ENCODE measurements around the gene HEY2.

HEY2 gene

DNA sequence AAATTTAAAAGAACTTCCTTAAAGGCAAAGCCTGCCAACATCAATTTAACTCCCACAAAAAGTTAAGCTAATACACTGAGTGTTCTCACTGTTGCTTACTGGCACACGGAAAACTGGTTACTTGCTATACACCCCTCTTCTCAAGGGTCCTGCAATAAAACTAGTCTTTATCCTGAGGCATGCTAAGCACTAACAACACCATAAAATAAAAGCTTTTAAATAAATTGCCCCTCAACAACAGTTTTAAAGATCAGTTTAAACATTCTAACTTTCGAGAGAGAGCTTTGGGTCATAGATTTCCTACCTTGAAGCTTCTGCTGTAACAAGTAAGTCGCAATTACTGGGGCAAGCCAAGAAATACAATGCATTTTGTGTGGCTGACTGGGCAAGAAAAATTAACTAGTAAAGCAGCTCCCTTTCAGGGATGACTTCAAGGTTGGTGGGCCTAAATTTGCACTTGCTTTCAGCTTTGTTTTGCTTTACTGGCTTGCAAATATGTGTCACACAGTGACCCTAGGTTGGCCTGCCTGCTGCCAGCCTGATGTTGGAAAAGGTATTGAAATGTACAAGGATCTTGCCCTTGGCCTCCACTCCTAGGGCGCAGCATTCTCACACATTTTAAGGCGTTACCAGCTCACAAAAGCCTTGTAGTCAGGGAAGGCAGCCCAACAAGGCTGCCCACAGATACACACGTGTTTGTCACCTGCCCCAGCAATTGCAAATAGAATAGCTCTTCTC lies 4.0 kb upstream of the HEY2 start:
- Histone ChIP-seq H3K9ac (ENCODE audit: low read length) (no peak overlapping the region), H3K4me3 (ENCODE audit: low read length) (no peak overlapping the region), H3K9me3 (ENCODE audit: control insufficient read depth, low read length) (no peaks in the 10 kb centered on the region), H3K4me1 (ENCODE audit: control insufficient read depth, insufficient read depth, low read length) (peaks cover 22% of the 10 kb centered on the region), H3K36me3 (ENCODE audit: control insufficient read depth, insufficient read depth, low read length, severe bottlenecking) (no peaks in the 10 kb centered on the region), H3K27me3 (replicated peaks; ENCODE audit: control insufficient read depth, insufficient read depth, low read length) (peaks cover 17% of the 10 kb centered on the region)
- DNase-seq (ENCODE audit: low read depth), result no peak

DNA sequence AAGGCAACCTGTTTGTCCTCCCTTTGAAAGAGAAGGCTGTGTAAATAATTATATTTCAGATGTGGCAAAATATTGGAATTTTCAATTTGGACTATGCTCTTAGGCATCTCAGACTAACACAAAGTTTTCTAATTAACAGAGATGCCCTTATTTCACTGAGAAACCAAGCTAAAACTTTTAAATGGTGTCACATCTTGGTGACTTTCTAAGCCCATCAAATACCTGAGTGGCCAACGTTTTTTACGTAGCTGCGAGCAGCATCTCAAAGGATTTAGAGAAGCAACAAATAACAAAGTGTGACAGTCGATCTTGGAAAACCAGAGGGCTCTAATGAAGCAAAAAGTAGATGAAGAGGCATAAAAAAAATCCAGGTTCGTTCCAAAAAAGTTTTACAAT lies 3.4 kb upstream of the HEY2 start:
- Histone ChIP-seq H3K36me3 (ENCODE audit: control insufficient read depth, insufficient read depth, low read length, severe bottlenecking) (no peaks in the 10 kb centered on the region), H3K4me1 (ENCODE audit: control insufficient read depth, insufficient read depth, low read length) (peaks cover 22% of the 10 kb centered on the region), H3K27me3 (replicated peaks; ENCODE audit: control insufficient read depth, insufficient read depth, low read length) (peaks cover 21% of the 10 kb centered on the region), H3K4me3 (ENCODE audit: low read length) (no peak overlapping the region), H3K9ac (ENCODE audit: low read length) (no peak overlapping the region), H3K9me3 (ENCODE audit: control insufficient read depth, low read length) (no peaks in the 10 kb centered on the region)
- DNase-seq (ENCODE audit: low read depth), result no peak

DNA sequence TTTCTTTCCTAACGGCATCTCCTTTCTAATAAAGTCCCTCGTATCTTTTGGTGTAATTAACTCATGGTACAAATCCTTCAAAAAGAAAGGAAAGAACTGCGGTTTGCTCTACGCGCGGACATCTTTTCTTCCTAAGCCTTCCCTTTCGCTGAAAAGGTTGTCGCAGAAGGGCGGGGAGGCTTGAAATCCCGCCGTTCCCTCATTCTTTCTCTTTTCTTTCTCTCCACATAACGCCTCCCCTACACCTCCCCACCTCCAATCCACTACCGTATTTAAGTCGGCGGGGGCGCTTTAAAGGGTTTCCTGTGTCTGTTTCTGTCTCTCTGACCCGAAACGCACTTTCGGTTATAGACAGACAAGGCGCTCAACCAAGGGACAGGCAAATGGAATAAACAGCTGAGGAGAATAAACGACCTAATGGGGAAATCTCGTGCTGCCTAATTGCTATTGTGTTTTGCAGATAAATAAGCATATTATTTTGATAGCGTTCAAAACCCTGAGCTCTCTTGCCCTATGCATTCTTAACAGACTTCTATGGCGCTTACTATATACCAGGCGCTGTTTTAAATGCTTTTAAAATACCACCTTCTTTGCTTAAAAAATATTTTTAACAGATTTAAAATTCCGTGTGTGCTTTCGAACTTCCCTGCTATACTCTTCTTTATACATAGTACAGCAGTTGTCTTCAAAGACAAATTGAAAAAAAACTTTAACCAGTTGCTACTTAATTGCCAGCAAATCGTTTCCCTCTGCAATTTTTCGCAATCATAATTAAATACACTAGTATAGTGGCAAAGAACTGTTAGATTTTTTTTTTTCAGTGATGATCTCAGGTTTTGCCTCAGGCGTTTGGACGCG lies 2.5 kb upstream of the HEY2 start:
- Histone ChIP-seq H3K9me3 (ENCODE audit: control insufficient read depth, low read length) (no peaks in the 10 kb centered on the region), H3K36me3 (ENCODE audit: control insufficient read depth, insufficient read depth, low read length, severe bottlenecking) (no peaks in the 10 kb centered on the region), H3K4me3 (ENCODE audit: low read length) (peak overlapping the region; percentile 85), H3K27me3 (replicated peaks; ENCODE audit: control insufficient read depth, insufficient read depth, low read length) (peaks cover 21% of the 10 kb centered on the region), H3K9ac (ENCODE audit: low read length) (peak overlapping the region; percentile 68), H3K4me1 (ENCODE audit: control insufficient read depth, insufficient read depth, low read length) (peaks cover 22% of the 10 kb centered on the region)
- DNase-seq (ENCODE audit: low read depth), result peak; percentile 55

DNA sequence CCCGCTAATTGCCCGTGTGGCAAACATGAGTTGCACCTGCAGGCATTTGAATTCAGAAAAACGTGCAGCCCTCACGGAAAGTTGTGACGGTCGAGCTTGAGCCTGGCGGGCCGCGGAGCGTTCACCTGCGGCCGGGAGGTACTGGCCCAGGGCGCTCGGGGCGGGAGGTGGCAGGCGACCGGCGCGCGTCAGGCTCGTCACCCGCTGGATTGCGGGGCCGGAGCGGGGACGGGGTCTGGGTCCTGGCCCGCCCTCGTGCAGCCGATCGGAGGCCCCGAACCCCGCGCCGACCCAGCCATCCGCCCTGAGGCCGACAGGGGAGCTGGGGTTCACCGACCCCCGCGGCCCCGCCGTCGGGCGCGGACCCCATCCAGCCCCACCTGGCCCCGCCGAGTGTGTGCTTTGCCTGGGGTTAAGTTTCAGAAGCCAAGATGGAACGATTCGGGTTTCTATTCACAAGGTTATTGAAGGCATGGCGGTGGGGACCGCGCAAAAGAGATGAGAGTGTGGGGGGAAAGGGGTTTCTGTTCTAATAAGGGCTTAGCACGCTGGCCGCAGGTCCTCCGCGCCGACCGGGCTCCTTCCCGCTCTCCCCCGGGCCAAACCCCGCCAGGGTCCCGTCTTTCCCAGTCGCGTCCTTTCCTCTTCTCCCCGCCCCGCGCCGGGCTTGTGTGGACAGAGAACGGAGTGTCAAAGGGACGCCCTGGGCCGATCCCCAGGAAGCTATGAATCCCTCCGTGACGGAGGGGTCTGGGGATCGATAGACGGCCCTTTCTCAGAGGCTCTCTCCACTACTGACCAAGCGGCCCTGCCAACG lies 1.6 kb upstream of the HEY2 start:
- no peaks in the 10 kb centered on the region for H3K9me3 ChIP-seq (ENCODE audit: control insufficient read depth, low read length)
- H3K9ac ChIP-seq (ENCODE audit: low read length), result peak overlapping the region; percentile 72
- peak overlapping the region; percentile 85 for H3K4me3 ChIP-seq (ENCODE audit: low read length)
- H3K4me1 ChIP-seq (ENCODE audit: control insufficient read depth, insufficient read depth, low read length), result peaks cover 22% of the 10 kb centered on the region
- peak; percentile 64 for DNase-seq (ENCODE audit: low read depth)
- no peaks in the 10 kb centered on the region for H3K36me3 ChIP-seq (ENCODE audit: control insufficient read depth, insufficient read depth, low read length, severe bottlenecking)
- peaks cover 21% of the 10 kb centered on the region for H3K27me3 ChIP-seq (replicated peaks; ENCODE audit: control insufficient read depth, insufficient read depth, low read length)

DNA sequence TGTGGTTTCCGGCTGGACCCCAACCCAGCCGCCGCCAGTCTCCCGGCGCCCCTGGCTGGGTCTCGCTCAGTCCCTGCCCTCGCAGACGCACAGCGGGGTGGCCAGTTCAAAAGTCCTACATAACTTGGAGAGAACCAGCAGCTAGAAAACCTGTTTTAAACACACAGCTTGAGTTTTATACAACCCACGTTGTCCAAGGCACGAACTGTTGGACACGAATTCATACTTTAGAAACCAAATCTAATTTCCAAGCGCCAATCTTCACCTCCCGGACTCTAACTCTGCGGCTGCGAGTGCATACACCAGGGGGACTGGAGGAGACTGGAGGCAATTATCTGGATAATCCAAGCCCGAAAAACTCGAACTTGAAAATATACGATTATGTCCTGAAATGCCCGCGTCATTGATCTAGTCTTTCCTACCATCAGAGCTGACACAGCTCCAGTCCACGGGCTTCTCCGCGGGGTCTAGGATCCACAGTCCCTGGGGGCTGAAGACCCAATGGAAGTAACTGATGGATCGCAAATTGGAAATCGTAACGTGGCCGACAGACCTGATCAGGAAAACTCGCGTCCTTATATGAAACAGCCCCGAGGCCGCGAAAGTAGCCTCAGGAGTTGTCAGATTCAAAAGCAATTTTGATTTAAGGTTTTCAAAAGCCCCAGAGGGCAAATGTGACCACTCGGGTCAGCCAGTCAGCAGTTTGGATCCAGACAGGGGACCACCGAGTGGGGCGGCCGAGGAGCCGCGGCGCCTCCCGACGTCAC lies 843 bp upstream of the HEY2 start:
- H3K9ac ChIP-seq (ENCODE audit: low read length), result peak overlapping the region; percentile 72
- peak overlapping the region; percentile 85 for H3K4me3 ChIP-seq (ENCODE audit: low read length)
- H3K4me1 ChIP-seq (ENCODE audit: control insufficient read depth, insufficient read depth, low read length), result peaks cover 22% of the 10 kb centered on the region
- peak; percentile 45 for DNase-seq (ENCODE audit: low read depth)
- no peaks in the 10 kb centered on the region for H3K36me3 ChIP-seq (ENCODE audit: control insufficient read depth, insufficient read depth, low read length, severe bottlenecking)
- H3K27me3 ChIP-seq (replicated peaks; ENCODE audit: control insufficient read depth, insufficient read depth, low read length), result peaks cover 21% of the 10 kb centered on the region
- H3K9me3 ChIP-seq (ENCODE audit: control insufficient read depth, low read length), result no peaks in the 10 kb centered on the region

DNA sequence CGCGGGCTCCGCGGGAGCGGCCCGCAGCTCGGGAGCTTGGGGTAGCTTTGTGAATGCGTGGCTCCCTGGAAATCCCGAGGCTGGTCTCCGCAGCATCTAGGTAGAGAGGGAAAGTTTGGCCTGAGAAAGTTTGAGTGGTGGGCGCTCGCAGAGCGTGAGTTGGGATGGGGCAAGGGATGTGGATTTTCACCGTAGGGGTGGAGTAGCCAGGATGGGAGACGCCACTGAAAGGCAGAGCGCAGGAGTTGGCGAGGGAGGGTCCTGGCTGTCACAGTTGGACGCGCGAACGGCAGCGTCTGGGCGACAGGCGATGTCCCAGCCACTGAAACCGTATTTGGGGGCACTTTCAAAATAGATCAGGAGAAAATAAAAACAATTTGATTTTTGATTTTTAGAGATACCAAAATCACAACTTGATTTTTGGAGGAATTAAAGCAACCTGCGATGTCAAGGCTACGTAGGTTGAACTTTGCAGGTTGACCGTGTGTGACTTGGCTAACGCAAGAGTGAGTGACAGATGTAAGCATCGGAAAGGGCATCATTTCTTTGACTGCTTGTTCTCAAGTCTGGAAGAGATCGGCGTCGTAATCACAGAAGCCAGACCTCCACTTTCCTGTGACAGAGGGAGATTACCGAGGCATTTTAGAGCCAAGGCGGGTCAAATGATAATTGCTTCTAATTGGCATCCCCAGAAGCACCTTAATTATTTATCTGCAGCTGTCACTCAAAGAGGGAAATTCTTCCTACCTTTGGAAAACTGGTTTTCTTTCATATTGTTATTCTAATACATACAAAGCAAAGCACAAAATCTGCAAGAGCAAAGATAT lies 646 bp downstream of the HEY2 start:
- Histone ChIP-seq H3K4me1 (ENCODE audit: control insufficient read depth, insufficient read depth, low read length) (peaks cover 22% of the 10 kb centered on the region), H3K9me3 (ENCODE audit: control insufficient read depth, low read length) (no peaks in the 10 kb centered on the region), H3K36me3 (ENCODE audit: control insufficient read depth, insufficient read depth, low read length, severe bottlenecking) (no peaks in the 10 kb centered on the region), H3K4me3 (ENCODE audit: low read length) (peak overlapping the region; percentile 85), H3K27me3 (replicated peaks; ENCODE audit: control insufficient read depth, insufficient read depth, low read length) (peaks cover 19% of the 10 kb centered on the region), H3K9ac (ENCODE audit: low read length) (peak overlapping the region; percentile 76)
- no peak for DNase-seq (ENCODE audit: low read depth)

DNA sequence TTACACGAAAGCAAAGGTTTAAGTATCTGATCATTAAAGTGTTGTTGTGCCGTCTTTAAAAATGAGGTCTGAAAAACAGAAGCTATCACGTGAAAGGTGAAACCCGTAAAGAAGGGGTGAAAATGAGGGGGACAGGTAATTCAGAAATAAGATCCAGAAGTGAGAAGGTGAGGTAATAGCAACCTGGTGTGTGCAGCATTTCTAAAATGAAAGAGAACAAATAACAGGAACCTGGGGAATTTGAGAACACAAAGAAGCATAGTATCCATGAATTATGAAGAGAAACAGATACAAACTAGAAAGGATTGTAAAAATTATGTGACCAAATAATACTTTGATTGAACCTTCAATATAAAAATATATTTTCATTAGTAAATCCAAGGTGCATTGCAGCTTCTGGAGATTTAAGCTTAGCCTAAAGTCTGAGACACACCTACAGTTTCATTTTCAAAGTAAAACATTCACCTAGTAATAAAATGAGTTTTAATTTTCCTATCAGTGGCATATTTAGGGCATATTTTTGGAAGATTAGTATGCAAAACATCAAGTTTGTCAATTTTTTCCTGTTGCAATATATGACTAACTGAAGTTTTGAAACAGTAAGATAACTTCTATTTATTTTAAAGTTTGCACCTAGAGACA lies 1.4 kb downstream of the HEY2 start:
- Histone ChIP-seq H3K4me3 (ENCODE audit: low read length) (no peak overlapping the region), H3K4me1 (ENCODE audit: control insufficient read depth, insufficient read depth, low read length) (peaks cover 22% of the 10 kb centered on the region), H3K36me3 (ENCODE audit: control insufficient read depth, insufficient read depth, low read length, severe bottlenecking) (no peaks in the 10 kb centered on the region), H3K9me3 (ENCODE audit: control insufficient read depth, low read length) (no peaks in the 10 kb centered on the region), H3K9ac (ENCODE audit: low read length) (no peak overlapping the region), H3K27me3 (replicated peaks; ENCODE audit: control insufficient read depth, insufficient read depth, low read length) (peaks cover 15% of the 10 kb centered on the region)
- DNase-seq (ENCODE audit: low read depth), result no peak

DNA sequence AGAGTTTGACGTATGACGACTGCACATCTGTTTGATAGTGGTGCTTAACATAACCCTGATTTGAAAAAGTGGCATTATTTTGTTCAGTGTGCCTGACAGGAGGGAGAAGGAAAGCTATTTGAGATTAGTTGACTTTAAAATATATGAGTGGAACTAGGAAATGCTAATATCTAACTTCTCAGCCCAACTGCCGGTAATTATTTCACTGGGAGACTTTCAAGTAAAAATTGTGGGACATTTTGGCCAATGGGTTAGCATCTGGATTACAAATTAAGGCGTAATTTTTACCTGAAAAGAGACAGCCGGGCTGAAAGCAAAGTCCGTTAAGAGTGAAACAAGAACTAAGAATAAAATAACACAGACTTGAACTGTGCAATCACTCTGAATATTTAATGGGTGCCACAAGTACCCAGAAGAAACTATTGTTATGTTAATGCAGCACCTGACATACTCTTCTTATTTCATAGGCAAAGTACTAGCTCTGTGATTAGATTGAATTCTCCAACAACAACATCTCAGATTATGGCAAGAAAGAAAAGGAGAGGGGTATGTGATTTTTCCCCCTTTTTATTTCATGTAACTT lies 2.0 kb downstream of the HEY2 start:
- Histone ChIP-seq H3K36me3 (ENCODE audit: control insufficient read depth, insufficient read depth, low read length, severe bottlenecking) (no peaks in the 10 kb centered on the region), H3K9ac (ENCODE audit: low read length) (no peak overlapping the region), H3K27me3 (replicated peaks; ENCODE audit: control insufficient read depth, insufficient read depth, low read length) (peaks cover 14% of the 10 kb centered on the region), H3K4me1 (ENCODE audit: control insufficient read depth, insufficient read depth, low read length) (peaks cover 22% of the 10 kb centered on the region), H3K4me3 (ENCODE audit: low read length) (no peak overlapping the region), H3K9me3 (ENCODE audit: control insufficient read depth, low read length) (no peaks in the 10 kb centered on the region)
- no peak for DNase-seq (ENCODE audit: low read depth)

DNA sequence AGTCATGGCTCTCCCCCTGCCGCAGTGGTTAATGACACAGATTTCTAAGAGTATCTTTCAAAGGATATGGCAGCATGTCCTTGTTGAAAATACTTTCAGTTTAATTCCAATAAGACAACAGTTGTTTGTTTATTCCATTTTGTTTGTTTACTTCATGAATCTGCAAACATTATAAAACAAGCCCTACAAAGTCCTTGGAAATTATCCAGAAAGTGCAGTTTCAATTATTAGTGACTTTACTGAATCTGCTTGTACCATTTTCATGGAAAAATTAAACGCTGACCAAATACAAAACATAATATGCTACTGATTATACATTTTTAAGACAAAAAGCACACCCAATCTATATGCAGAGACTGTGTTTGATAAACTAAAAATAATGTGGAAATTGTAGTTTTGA lies 3.3 kb downstream of the HEY2 start:
- Histone ChIP-seq H3K9ac (ENCODE audit: low read length) (no peak overlapping the region), H3K4me3 (ENCODE audit: low read length) (no peak overlapping the region), H3K4me1 (ENCODE audit: control insufficient read depth, insufficient read depth, low read length) (peaks cover 10% of the 10 kb centered on the region), H3K27me3 (replicated peaks; ENCODE audit: control insufficient read depth, insufficient read depth, low read length) (peaks cover 10% of the 10 kb centered on the region), H3K36me3 (ENCODE audit: control insufficient read depth, insufficient read depth, low read length, severe bottlenecking) (no peaks in the 10 kb centered on the region), H3K9me3 (ENCODE audit: control insufficient read depth, low read length) (no peaks in the 10 kb centered on the region)
- no peak for DNase-seq (ENCODE audit: low read depth)

Data from adipocyte (in vitro differentiated cells).